ENCODE data around the gene USP54.

- TF ChIP-seq, protein P1, sequence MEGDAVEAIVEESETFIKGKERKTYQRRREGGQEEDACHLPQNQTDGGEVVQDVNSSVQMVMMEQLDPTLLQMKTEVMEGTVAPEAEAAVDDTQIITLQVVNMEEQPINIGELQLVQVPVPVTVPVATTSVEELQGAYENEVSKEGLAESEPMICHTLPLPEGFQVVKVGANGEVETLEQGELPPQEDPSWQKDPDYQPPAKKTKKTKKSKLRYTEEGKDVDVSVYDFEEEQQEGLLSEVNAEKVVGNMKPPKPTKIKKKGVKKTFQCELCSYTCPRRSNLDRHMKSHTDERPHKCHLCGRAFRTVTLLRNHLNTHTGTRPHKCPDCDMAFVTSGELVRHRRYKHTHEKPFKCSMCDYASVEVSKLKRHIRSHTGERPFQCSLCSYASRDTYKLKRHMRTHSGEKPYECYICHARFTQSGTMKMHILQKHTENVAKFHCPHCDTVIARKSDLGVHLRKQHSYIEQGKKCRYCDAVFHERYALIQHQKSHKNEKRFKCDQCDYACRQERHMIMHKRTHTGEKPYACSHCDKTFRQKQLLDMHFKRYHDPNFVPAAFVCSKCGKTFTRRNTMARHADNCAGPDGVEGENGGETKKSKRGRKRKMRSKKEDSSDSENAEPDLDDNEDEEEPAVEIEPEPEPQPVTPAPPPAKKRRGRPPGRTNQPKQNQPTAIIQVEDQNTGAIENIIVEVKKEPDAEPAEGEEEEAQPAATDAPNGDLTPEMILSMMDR (conservative IDR thresholded peaks at IDR 0.05; ENCODE audit: low read depth, low read length) = no peak
- no peak for TF ChIP-seq EZH2 (IDR thresholded peaks at IDR 0.05; ENCODE audit: borderline replicate concordance, low read depth, low read length, poor library complexity, severe bottlenecking)
Observed at GRCh38 chr10:73559590-73559989, 31.6 kb downstream of the USP54 start.

All from A673 (cell line).